Endodermal cell (in vitro differentiated cells): ENCODE results near the gene COLEC12. TPM values are rescaled to one million over a fixed set of nuclear protein-coding genes. Genes with fewer than 3 reads are reported as not detected.

Source experiments
- DNase-seq: peaks from one replicate; pipeline ENCODE4 v3.0.0-alpha.2; 2017
- H3K27ac ChIP-seq: 2 replicates; pipeline ENCODE4 v1.5.1; 2013; ENCODE audit warnings: mild to moderate bottlenecking, low read depth, low read length, moderate library complexity
- H3K27me3 ChIP-seq: 2 replicates; pipeline ENCODE4 v1.6.1; 2013; ENCODE audit warnings: mild to moderate bottlenecking, low read length, moderate library complexity; ENCODE audit not compliant: insufficient read depth, control insufficient read depth, poor library complexity, severe bottlenecking
- H3K36me3 ChIP-seq: 2 replicates; pipeline ENCODE4 v1.7.0; 2013; ENCODE audit warnings: mild to moderate bottlenecking, low read length, moderate library complexity; ENCODE audit not compliant: control insufficient read depth, insufficient read depth
- H3K4me1 ChIP-seq: one replicate; pipeline ENCODE4 v1.7.0; 2013; ENCODE audit warnings: low read length; ENCODE audit not compliant: control insufficient read depth, insufficient read depth
- H3K4me3 ChIP-seq: 2 replicates; pipeline ENCODE4 v1.5.1; 2013; ENCODE audit warnings: mild to moderate bottlenecking, low read length, moderate library complexity
- H3K9ac ChIP-seq: 2 replicates; pipeline ENCODE4 v1.6.1; 2013; ENCODE audit warnings: mild to moderate bottlenecking, low read length, moderate library complexity; ENCODE audit not compliant: poor library complexity, severe bottlenecking; ENCODE audit errors: extremely low read depth
- H3K9me3 ChIP-seq: 2 replicates; pipeline ENCODE4 v1.6.1; 2013; ENCODE audit warnings: mild to moderate bottlenecking, low read length, moderate library complexity; ENCODE audit not compliant: control insufficient read depth
- H3K27ac Mint-ChIP-seq: 2 replicates; pipeline ENCODE4 v1.8.0; 2020; ENCODE audit warnings: mixed read lengths
- H3K27me3 Mint-ChIP-seq: 2 replicates; pipeline ENCODE4 v1.8.0; 2021; ENCODE audit warnings: mild to moderate bottlenecking, mixed read lengths; ENCODE audit not compliant: insufficient read depth
- H3K36me3 Mint-ChIP-seq: 2 replicates; pipeline ENCODE4 v1.8.0; 2020; ENCODE audit warnings: low read depth, mixed read lengths
- H3K4me1 Mint-ChIP-seq: 2 replicates; pipeline ENCODE4 v1.8.0; 2020; ENCODE audit warnings: mixed read lengths
- H3K4me3 Mint-ChIP-seq: 2 replicates; pipeline ENCODE4 v1.8.0; 2020; ENCODE audit warnings: mild to moderate bottlenecking, moderate library complexity, mixed read lengths
- H3K9me3 Mint-ChIP-seq: 2 replicates; pipeline ENCODE4 v1.8.0; 2020; ENCODE audit warnings: mild to moderate bottlenecking, mixed read lengths
- CTCF ChIP-seq: fragments of 200-600 bp; sonication (generic); conservative IDR thresholded peaks from 2 replicates; pipeline ENCODE4 v1.5.0; 2021; ENCODE audit warnings: antibody characterized with exemption, mild to moderate bottlenecking
- WGBS, 2 experiments: methylation state at CpG; one replicate each; pipeline versions ENCODE4 v1.1.5 to v1.1.7; 2013; ENCODE audit warnings: missing lambda C conversion rate in 2 of 2, mixed read lengths in 1 of 2; ENCODE audit not compliant: insufficient coverage in 1 of 2, insufficient read length in 1 of 2; 5-methylcytosine and 5-hydroxymethylcytosine counted together
- total RNA-seq, 2 donors: library from RNA; stranded (reverse); fragmentation: NEBNext Ultra II Directional in 1 of 2; extraction: Animal tissue kit (Norgen Biotek cat#: 25700) in 1 of 2; gene quantifications; 2 replicates in 1 of 2; 3 replicates in 1 of 2; pipeline ENCODE4 v1.2.1, GENCODE V29; 2021

Gene COLEC12
- total RNA-seq, 2 donors from 2014 or later = 123 TPM

GRCh38 chr18:499776-500631 lies 497 bp downstream of the COLEC12 start:
- peak overlapping the region; percentile 87 for H3K27ac Mint-ChIP-seq
- peaks cover 7% of the 10 kb centered on the region for H3K36me3 Mint-ChIP-seq
- peaks cover 24% of the 10 kb centered on the region for H3K4me1 Mint-ChIP-seq
- peak overlapping the region; percentile 85 for H3K9ac ChIP-seq
- peak overlapping the region; percentile 87 for H3K4me3 Mint-ChIP-seq
- no peaks in the 10 kb centered on the region for H3K9me3 Mint-ChIP-seq
- H3K27ac ChIP-seq = no peak overlapping the region
- H3K36me3 ChIP-seq = peaks cover 8% of the 10 kb centered on the region
- H3K4me3 ChIP-seq = peak overlapping the region; percentile 98
- peaks cover 59% of the 10 kb centered on the region for H3K27me3 Mint-ChIP-seq
- WGBS, 2 experiments = 0% methylated on average over 43 to 93 of the region's 93 CpGs
- no peaks in the 10 kb centered on the region for H3K27me3 ChIP-seq
- DNase-seq = peak; percentile 71
- TF ChIP-seq CTCF = peak; percentile 60
- peaks cover 7% of the 10 kb centered on the region for H3K4me1 ChIP-seq
- H3K9me3 ChIP-seq = no peaks in the 10 kb centered on the region

GRCh38 chr18:498931-499775 lies 1.3 kb downstream of the COLEC12 start:
- Histone ChIP-seq H3K27me3 (no peaks in the 10 kb centered on the region), H3K36me3 (peaks cover 8% of the 10 kb centered on the region), H3K9me3 (no peaks in the 10 kb centered on the region), H3K4me1 (peaks cover 7% of the 10 kb centered on the region), H3K9ac (peak overlapping the region; percentile 85), H3K4me3 (peak overlapping the region; percentile 98), H3K27ac (no peak overlapping the region)
- DNase-seq = peak; percentile 74
- 1% methylated on average over 22 to 32 of the region's 32 CpGs for WGBS, 2 experiments
- Mint-ChIP-seq H3K36me3 (peaks cover 7% of the 10 kb centered on the region), H3K27ac (peak overlapping the region; percentile 87), H3K9me3 (no peaks in the 10 kb centered on the region), H3K4me3 (peak overlapping the region; percentile 87), H3K4me1 (peaks cover 31% of the 10 kb centered on the region), H3K27me3 (peaks cover 52% of the 10 kb centered on the region)
- TF ChIP-seq CTCF = no peak

- no peak for DNase-seq
- no peaks in the 10 kb centered on the region for H3K9me3 ChIP-seq
- Mint-ChIP-seq H3K4me3 (peak overlapping the region; percentile 87), H3K27ac (peak overlapping the region; percentile 65), H3K27me3 (peaks cover 39% of the 10 kb centered on the region), H3K9me3 (no peaks in the 10 kb centered on the region), H3K4me1 (peaks cover 38% of the 10 kb centered on the region), H3K36me3 (peaks cover 7% of the 10 kb centered on the region)
- peak overlapping the region; percentile 98 for H3K4me3 ChIP-seq
- 70 to 89% methylated on average over 6 of the region's 6 CpGs for WGBS, 2 experiments
- peaks cover 16% of the 10 kb centered on the region for H3K4me1 ChIP-seq
- H3K27me3 ChIP-seq = no peaks in the 10 kb centered on the region
- H3K27ac ChIP-seq = no peak overlapping the region
- TF ChIP-seq CTCF = no peak
- H3K9ac ChIP-seq = peak overlapping the region; percentile 19
- H3K36me3 ChIP-seq = peaks cover 15% of the 10 kb centered on the region
Observed at GRCh38 chr18:497688-498087, 2.8 kb downstream of the COLEC12 start.
